ENCODE measurements around the gene DDIAS.
A peak's percentile ranks its signal among the peaks of the same experiment; 100 is the strongest.
"Not testable (repeated sequence)": the region's sequence is repeated elsewhere in the genome, so short reads cannot be mapped to it uniquely, and the experiment has no call there.

The DDIAS gene

DNA sequence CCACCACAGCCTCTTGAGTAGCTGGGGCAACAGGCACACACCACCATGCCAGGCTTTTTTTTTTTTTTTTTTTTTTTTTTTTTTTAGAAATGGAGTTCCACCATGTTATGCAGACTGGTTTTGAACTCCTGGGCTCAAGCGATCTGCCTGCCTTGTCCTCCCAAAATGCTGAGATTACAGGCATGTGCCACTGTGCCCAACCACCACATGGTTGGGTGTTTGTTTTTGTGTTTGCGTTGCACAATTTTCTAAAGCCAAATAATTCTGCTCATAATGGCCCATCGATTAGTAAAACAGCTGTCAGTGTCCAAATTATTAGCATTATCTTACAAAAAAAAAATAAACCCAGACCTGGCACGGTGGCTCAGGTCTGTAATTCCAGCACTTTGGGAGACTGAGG is 65.8 kb downstream of the DDIAS start:
- no peak for DNase-seq (ENCODE audit: low read depth in 2 of 2)

- no peak for DNase-seq (ENCODE audit: low read depth in 2 of 2)
Observed at GRCh38 chr11:82969811-82970210, 68.3 kb downstream of the DDIAS start.

DNA sequence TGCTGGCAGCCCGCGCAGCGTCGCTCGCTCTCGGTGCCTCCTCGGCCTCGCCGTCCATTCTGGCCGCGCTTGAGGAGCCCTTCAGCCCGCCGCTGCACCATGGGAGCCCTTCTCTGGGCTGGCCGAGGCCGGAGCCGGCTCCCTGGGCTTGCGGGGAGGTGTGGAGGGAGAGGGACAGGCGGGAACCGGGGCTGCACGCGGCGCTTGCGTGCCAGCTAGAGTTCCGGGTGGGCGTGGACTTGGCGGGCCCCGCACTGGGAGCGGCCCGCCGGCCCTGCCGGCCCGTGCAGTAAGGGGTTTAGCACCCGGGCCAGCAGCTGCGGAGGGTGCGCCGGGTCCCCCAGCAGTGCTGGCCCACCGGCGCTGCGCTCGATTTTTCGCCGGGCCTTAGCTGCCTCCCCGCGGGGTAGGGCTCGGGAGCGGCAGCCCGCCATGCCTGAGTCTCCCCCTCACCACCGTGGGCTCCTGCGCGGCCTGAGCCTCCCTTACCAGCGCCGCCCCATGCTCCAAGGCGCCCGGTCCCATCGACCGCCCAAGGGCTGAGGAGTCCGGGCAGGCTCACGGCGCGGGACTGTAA is 69.1 kb downstream of the DDIAS start:
- not testable (repeated sequence) for DNase-seq (ENCODE audit: low read depth in 2 of 2)

DNA sequence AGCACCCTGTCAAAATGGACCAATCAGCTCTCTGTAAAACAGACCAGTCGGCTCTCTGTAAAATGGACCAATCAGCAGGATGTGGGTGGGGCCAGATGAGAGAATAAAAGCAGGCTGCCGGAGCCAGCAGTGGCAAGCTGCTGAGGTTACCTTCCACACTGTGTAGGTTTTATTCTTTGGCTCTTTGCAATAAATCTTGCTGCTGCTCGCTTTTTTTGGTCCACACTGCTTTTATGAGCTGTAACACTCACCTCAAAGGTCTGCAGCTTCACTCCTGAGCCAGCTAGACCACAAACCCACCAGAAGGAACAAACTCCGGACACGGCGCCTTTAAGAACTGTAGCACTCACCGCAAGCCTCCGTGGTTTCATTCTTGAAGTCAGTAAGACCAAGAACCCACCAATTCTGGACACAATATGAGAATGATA is 70.0 kb downstream of the DDIAS start:
- not testable (repeated sequence) for DNase-seq (ENCODE audit: low read depth in 2 of 2)

DNA sequence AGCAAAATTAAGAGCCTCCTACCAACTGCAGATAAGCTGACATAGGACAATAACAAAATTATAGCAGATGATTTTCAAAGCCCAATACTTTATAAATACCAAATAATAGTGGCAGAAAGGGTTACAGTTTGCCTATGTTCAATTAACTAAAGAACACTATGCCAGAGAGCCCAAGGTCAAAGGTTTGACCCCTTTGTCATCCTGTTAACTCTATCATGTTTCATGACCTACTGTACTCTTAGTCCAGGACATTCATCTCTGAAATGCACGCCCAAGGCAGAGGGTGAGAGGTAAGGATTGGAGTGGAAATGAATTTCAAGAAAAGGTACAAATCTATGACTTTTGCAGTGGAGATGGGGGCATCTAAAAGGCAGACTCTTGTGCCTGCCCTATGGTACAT is 70.6 kb downstream of the DDIAS start:
- DNase-seq (ENCODE audit: low read depth in 2 of 2) = no peak

GRCh38 chr11:82974135-82974534 is 72.6 kb downstream of the DDIAS start:
- no peak for DNase-seq (ENCODE audit: low read depth in 2 of 2)

DNA sequence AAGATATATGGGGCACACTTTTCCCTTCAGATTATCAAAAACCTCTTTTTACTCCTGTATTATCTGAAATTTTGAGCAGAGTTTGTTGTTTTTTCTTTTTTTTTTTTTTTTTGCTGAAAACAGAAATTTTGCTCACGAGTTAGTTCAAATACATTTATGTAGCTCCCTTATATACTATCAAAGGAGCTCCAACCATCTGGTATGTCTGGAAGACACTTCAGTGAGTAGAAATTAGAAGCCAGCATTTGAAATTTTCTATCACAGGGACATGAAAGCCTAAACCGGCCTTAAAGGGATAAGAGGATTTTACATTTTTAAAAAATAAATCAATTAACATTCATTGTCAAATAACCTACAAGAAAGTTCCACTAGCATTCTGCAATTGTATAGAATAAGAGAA is 73.3 kb downstream of the DDIAS start:
- DNase-seq (ENCODE audit: low read depth in 2 of 2) = no peak

GRCh38 chr11:82975882-82976281 is 74.3 kb downstream of the DDIAS start:
- DNase-seq (ENCODE audit: low read depth in 2 of 2) = no peak

- DNase-seq (ENCODE audit: low read depth in 2 of 2) = no peak
Observed at GRCh38 chr11:82976786-82977185, 75.2 kb downstream of the DDIAS start.

DNA sequence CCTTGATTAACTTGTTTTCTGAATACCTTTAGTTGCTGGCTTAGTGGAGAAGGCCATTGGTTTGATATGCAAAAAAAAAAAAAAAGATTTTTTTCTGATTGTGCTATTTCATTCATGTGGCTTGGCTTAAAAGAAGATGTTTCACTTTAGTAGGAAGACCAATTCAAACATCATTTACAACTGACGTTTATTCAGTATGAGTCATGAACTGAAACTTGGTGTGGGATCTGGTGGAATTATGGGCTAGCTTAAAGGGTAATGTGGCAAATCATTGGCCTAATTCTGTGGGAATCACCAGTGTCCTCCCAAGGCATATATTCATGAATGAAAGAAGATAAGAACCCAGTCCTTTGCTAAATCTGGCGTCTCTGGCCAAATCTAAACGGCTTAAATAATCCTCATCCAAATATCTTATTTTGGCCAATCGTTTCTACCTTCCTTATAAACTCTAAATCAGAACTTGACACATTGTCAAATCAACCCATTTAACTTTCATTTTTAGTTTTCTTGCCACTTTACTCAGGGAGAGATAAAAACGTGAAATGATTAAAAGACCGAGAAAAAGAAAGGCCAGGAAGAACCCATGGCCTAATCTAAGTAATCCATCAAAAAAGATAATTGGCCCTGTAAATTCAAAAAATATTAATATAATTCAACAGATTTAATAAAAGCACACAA is 77.0 kb downstream of the DDIAS start:
- peak; percentile 65 to 67 for DNase-seq (ENCODE audit: low read depth in 2 of 2)

- no peak for DNase-seq (ENCODE audit: low read depth in 2 of 2)
Observed at GRCh38 chr11:82979824-82980223, 78.3 kb downstream of the DDIAS start.

DNA sequence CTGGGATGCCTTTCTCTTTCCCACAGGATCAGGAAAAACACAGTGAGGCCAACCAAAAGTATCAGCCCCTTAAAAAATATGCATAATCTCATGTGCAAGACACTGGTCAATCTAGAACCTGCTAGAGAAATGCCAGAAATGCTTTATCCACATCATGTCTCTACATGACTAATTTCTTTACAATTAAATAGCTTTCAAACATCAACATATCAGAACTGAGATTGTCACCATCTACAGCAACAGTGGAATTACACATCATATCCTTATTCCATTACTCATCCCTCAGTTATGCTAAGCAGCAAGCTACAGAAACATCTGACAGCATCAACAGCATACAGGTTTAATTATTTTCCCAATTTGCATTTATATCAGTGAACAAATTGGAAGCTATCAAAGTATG is 78.8 kb downstream of the DDIAS start:
- peak; percentile 73 to 77 for DNase-seq (ENCODE audit: low read depth in 2 of 2)

DNA sequence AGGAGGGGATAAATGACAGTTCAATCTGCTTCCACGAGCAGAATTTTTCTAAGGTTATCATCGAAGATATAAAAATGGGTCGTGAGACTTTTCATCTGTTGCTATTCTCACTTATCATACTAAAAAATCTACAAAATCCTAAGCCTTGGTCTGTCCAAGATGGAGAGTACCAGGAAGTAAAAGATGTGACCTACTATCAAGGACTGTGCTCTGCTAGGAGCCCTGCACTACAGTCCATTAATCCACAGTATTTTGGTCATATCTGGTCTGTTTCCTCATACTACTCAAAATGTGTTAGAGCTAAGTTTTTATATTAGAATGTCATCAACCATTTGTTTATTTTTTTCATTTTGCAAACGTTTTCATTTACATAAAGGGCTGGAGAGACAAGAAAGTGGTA is 79.4 kb downstream of the DDIAS start:
- DNase-seq (ENCODE audit: low read depth in 2 of 2) = no peak

GRCh38 chr11:82981852-82982251 is 80.3 kb downstream of the DDIAS start:
- no peak for DNase-seq (ENCODE audit: low read depth in 2 of 2)
